CMK (cell line): Measurements from ENCODE around the gene TRIM25.

Experiments used
- DNase-seq: peaks from one replicate; pipeline ENCODE4 v3.0.0-alpha.2; 2010; ENCODE audit warnings: low read depth

The TRIM25 gene

DNA sequence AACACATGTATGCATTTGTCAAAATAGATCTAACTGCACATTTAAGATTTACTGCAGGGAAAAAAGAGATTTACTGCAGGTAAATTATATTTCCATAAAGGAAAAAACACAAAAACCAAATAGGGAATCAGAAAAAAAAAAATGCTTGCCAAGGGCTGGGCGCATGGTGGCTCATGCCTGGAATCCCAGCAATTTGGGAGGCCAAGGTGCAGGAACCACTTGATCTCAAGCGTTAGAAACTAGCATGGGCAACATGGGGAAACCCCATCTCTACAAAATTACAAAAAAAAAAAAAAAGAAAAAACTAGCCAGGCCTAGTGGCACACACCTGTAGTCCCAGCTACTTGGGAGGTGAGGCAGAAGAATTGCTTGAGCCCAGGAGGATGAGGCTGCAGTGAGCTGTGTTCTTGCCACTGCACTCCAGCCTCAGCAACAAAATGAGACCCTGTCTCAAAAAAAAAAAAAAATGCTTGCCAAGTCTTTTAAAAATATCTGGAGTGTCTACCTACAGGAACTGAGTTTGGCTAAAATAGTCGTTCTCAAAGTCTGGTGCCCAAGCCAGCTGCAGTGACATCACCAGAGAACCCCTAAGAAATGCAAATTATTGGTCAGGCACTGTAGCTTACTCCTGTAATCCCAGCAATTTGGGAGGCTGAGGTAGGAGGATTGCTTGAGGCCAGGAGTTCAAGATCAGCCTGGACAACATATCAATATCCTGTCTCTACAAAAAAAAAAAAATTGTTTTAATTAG lies 17.5 kb downstream of the TRIM25 start:
- DNase-seq, result no peak

DNA sequence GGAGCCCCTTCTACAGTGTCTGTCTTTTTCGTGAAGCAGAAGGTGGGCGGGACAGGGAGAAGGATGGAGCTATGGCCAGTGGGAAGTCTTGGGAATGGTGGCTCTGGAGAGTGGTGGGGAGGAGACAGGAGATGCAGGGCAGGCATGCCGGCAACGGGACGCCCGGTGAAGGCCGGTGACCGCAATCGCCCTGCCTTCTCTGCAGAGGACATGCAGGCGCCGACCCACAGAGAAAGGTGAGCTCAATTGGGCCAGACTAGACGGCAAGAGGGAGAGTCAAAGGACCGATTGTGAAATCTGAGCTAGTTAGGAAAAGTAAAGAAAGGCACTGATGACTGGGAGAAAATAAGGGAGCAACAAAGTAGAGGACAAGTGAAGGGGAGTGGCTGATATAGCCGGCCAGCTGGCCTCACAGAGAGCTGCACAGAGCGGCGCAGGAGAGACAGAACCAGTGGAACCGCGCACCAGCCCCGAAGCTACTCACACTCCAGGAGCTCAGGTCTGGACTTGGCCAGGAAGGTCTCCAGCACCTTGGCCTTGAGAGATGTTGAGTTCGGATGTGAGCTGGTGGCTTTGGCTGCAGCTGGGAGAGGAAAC lies 18.9 kb downstream of the TRIM25 start:
- no peak for DNase-seq

GRCh38 chr17:56893503-56893902 lies 20.3 kb downstream of the TRIM25 start:
- DNase-seq, result no peak

DNA sequence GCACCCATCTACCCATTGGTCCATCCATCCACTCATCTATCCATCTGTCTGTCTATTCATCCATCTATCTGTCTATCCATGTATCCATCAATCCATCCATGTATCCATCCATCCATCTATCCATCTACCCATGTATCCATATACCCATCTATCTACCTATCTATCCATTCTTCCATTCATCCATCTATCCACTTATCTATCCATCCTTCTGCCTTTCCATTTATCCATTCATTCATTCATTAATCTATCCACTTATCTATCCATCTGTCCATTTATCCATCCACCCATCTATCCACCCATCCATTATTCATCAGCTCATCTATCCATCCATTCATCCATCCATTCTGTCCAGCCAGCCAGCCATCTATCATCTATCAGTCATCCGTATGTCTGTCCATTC lies 21.5 kb downstream of the TRIM25 start:
- no peak for DNase-seq

- DNase-seq, result no peak
Measured at GRCh38 chr17:56891751-56892150, 22.1 kb downstream of the TRIM25 start.

DNA sequence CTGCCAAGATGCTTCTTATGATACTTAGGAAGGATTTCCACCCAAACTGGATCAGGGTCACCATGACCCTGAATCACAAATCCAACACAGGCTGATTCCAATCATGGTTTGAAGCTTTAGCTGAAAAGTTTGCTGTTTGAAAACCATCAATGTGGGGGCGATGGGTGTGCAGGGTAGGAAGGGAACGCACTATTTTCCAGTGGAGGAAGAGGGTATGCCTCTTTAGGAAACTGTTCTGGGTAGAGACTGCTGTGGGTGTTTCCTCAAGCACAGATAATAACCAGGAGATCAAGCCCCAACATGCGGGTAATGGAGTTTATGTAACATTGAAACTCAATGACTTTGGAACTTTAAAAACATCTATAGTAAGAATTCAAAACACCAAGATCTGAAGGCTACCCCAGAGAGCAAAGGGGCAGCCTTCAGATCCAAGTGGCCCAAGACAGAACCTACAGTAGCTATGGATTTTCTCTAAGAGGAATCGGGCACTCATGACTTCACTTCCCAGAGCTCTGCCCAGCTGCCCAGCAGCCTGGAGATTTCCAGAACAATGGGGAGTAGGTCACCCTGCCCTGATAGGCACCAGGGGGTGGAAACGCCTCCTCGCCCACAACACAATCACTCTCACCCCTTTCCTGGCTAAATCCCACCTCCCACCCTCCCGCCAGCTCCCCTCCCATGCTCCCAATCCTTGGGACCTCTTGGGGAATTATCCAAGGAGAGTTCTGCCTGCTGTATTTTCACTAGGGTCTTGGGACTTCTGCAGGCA lies 22.8 kb downstream of the TRIM25 start:
- no peak for DNase-seq

DNA sequence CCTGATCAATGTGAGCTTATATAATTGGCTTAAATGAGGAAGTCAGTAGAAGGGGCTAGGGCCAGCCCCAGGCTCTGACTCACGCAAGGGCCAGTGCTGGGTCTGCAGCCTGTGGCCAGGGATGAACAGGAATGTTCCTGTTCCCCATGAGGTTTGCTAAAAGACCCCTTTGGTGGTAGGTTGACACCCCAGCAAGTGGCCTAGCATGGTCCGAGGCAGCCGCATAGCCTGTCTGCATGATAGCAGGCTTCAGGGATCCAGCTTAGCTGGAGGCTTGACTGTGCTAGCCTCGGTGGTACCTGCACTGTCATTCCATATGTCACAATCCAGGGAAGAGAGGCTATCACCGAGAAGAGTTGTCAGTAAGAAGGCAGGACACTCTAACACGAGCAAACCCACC lies 23.5 kb downstream of the TRIM25 start:
- DNase-seq, result no peak

GRCh38 chr17:56887552-56888467 lies 26.0 kb downstream of the TRIM25 start:
- DNase-seq, result no peak

GRCh38 chr17:56887105-56887504 lies 26.7 kb downstream of the TRIM25 start:
- DNase-seq, result no peak

GRCh38 chr17:56886288-56886731 lies 27.5 kb downstream of the TRIM25 start:
- no peak for DNase-seq

DNA sequence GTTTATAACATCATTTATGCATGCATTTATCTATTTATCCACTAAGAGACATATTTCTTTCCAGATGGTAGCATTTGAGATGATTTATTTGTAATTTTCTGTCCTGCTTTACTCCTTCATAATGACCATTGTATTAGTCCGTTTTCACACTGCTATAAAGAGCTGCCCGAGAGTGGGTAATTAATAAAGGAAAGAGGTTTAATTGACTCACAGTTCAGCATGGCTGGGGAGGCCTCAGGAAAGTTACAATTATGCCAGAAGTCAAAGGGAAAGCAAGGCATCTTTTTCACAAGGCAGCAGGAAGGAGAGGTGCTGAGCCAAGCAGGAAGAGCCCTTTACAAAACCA lies 28.6 kb downstream of the TRIM25 start:
- DNase-seq, result no peak

GRCh38 chr17:56884483-56885311 lies 29.2 kb downstream of the TRIM25 start:
- no peak for DNase-seq

DNA sequence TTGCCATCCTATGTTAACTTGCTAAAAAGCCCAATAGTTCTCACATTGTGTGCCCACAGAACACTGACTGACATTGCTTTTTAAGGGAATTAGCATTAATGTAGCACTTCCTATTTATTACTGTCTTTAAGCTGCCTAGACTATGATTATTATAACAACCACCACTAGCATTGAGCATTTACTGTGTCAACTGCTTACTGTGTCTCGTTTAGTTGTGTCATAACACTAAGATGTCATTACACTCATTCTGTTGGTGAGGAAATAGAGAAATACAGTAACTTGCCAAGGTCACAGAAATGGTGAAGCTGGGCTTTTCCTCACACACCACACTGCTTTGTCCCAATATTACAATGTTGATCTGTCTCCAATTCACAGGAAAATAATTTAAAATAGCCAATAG lies 30.2 kb downstream of the TRIM25 start:
- DNase-seq, result no peak

DNA sequence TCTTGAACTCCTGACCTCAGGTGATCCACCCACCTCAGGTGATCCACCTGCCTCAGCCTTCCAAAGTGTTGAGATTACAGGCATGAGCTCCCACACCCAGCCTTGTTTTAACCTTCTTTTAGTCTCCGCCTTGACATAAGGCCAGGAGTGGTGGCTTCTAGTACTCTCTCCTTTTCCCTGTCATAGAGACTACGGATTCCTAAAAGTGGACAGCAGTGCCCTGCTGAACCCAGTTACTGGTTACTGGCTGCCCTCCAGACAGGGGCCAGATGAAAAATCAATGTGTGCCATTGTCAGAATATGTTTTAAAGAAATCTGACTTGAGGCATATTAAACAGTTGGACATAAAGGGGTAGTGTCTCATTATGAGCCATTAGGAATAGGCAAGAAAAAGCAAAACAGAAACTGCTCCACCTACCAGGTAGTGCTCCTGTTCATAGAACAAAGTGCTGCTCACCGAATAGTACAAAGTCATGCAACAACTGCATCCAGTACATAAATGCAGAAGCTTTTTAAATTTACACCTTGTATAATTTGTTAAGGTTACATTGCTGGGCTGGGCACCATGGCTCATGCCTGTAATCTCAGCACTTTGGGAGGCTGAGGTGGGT lies 32.1 kb downstream of the TRIM25 start:
- DNase-seq, result no peak

DNA sequence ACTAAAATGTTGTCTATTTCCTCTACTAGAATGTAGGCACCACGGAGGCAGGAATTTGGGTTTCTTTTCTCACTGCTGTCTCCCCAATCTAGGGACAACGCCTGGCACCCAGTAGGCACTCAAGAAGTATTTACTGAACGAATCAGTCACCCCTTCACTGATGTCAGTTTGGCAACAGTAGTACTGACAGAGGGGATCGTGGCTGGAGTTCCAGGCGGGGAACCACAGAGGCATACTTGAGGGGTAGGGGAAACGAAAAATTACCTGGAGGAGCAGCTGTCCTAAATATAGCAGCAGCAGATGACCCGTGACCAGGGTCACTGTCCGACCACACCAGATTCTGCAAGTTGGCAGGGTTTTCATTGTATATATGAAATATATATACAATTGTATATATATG lies 33.3 kb downstream of the TRIM25 start:
- DNase-seq, result no peak

DNA sequence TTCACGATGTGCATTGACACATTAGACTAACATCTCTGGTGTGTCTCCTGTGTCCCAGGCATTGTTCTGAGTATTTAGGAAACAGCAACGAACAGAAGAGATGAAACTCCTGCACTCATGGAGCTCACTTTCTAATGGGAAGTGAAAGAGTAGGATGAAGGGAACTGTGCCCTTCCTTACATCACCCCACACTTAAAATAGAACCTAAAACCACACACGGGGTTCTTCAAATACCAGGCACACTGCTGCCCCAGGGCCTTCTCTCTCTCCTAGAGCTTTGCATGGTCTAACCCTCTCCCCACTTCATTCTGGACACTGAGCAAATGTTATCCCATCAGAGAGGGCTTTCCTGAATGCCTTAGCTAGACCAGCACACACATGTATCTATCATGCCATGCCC lies 33.7 kb downstream of the TRIM25 start:
- DNase-seq, result no peak

- DNase-seq, result no peak
Measured at GRCh38 chr17:56879280-56879679, 34.6 kb downstream of the TRIM25 start.

- DNase-seq, result no peak
Measured at GRCh38 chr17:56876766-56877179, 37.1 kb downstream of the TRIM25 start.

GRCh38 chr17:56870081-56870651 lies 43.7 kb downstream of the TRIM25 start:
- DNase-seq, result no peak

GRCh38 chr17:56868716-56869115 lies 45.1 kb downstream of the TRIM25 start:
- DNase-seq, result no peak
